ENCODE data around the gene PLEKHA5.
"Not testable (repeated sequence)": the region's sequence is repeated elsewhere in the genome, so short reads cannot be mapped to it uniquely, and the experiment has no call there.

PLEKHA5 gene

DNA sequence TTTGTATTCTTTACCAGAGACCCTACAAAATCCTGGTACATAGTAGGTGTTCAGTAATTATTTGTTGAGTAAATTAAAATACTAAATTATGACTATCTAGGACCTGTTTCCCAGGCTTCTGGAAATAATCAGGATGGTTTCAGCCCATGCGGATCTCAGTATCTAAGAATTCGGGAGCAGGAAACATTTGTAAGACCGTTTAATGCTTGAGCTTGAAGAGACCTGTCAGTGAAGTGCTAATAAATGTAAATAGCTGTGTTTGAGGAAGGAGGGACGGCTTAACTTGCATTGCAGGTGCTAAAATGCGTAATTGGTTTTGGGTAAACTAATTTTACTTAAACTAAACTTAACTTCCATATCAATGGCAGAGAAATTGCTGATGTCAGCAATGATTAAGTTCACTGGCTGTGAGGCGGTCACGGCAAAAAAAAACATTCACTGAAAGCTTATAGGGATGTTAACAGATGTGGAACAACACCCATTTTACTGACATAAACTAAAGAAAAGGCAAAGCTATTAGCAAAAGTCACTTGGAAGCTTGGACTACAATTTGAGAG lies 281.2 kb downstream of the PLEKHA5 start:
- TF ChIP-seq, protein P1, sequence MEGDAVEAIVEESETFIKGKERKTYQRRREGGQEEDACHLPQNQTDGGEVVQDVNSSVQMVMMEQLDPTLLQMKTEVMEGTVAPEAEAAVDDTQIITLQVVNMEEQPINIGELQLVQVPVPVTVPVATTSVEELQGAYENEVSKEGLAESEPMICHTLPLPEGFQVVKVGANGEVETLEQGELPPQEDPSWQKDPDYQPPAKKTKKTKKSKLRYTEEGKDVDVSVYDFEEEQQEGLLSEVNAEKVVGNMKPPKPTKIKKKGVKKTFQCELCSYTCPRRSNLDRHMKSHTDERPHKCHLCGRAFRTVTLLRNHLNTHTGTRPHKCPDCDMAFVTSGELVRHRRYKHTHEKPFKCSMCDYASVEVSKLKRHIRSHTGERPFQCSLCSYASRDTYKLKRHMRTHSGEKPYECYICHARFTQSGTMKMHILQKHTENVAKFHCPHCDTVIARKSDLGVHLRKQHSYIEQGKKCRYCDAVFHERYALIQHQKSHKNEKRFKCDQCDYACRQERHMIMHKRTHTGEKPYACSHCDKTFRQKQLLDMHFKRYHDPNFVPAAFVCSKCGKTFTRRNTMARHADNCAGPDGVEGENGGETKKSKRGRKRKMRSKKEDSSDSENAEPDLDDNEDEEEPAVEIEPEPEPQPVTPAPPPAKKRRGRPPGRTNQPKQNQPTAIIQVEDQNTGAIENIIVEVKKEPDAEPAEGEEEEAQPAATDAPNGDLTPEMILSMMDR (IDR thresholded peaks at IDR 0.05) = no peak
- H3K27ac ChIP-seq = peak overlapping the region in 1 of 2 donors; percentile 45
- DNase-seq (ENCODE audit: low spot score) = no peak
- H3K4me3 ChIP-seq = no peak overlapping the region

DNA sequence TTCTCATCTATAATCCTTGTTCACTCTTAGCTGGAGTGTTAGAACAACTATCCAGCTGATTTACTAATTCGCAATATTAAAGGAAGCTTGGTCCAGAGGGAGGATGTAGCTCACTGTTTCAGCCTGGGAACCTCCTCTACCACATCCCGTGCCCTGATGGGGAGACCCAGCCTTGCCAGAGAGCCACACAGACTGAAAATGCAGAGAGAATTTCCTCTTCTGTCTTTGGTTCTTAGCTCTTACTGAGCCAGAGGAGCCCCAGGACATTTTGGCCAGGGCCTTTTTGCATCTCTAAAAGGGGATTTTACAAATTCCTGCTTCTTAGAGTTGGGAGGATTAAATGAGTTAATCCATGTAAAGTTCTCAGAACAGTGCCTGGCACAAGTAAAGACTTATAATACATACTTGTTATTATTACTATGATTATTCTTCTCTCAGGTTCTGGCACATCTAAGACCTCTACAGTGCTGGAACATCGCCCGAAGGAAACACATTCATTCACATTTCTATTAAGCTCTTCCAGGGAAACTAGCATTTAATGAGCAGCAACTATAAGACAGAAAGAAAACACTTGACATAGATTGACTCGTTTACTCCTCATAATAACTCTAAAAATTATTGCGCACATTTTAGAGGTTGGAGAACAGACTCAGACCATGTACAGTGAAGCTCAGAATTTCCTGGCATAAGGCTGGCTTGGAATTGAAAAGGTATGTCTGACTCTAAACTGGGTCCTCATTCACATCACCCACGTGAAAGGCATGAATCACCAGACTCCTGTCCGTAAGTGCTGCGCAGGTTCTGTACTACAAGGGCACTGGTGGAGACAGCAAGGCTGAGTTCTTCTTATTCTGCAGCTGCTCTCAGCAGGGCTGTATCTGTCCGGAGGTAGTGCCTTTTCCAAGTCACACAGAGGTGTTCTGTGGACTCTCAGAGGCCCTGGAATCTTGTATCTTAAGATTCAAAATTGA lies 282.0 kb downstream of the PLEKHA5 start:
- no peak for DNase-seq (ENCODE audit: low spot score)
- H3K4me3 ChIP-seq = no peak overlapping the region
- H3K27ac ChIP-seq = peak overlapping the region in 1 of 2 donors; percentile 3
- TF ChIP-seq, protein P1 (IDR thresholded peaks at IDR 0.05) = no peak

DNA sequence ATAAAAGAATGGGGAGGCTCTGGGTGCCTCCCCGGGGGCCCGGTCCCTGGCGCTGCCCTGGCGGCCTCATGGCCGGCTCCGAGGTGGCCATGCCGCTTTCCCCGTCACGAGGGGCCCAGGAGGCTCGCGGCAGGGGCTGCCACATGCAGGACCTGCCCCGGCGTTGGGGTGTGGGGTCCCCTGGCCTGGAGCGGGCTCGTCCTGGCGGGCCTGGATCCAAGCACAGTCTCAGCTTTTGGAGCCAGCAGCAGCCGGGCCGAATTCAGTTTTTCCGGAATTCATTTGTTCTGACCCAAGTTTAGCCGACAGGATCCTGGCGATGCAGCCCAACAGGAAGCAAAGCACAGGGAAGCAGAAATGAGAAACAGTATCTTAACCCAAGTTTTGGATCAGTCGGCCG lies 283.3 kb downstream of the PLEKHA5 start:
- TF ChIP-seq, protein P1 (IDR thresholded peaks at IDR 0.05) = no peak
- no peak for DNase-seq (ENCODE audit: low spot score)
- H3K4me3 ChIP-seq = peak overlapping the region; percentile 44
- H3K27ac ChIP-seq = peak overlapping the region in 1 of 2 donors; percentile 62

DNA sequence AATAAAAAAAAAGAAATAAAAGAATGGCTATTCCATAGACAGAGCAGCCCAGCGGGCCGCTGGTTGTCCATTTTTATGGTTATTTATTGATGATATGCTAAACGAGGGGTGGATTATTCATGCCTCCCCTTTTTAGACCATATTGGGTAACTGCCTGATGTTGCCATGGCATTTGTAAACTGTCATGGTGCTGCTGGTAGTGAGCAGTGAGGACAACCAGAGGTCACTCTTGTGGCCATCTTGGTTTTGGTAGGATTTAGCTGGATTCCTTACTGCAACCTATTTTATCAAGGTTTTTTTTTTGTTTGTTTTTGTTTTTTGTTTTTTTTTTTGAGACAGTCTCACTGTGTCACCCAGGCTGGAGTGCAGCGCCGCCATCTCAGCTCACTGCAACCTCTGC lies 284.0 kb downstream of the PLEKHA5 start:
- H3K4me3 ChIP-seq; H3K27ac ChIP-seq; DNase-seq (ENCODE audit: low spot score): not testable (repeated sequence)

DNA sequence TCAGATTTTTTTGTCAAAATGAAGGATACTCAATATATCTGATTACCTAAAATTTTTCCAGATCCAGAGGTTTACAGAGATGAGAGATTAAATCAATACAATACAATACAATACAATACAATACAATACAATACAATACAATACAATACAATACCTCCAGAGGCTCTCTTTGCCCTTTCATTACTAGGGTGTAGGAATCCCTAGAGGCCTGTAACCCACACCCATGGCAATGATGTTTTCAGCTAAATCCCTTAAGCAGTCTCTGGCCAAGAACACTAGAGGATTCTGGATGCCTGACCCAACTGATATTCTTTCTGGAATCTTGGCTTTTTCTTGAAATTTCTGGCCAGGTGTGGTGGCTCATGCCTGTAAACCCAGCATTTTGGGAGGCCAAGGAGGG lies 286.0 kb downstream of the PLEKHA5 start:
- no peak for DNase-seq (ENCODE audit: low spot score)
- H3K4me3 ChIP-seq = no peak overlapping the region
- TF ChIP-seq, protein P1 (IDR thresholded peaks at IDR 0.05) = no peak
- no peak overlapping the region for H3K27ac ChIP-seq

DNA sequence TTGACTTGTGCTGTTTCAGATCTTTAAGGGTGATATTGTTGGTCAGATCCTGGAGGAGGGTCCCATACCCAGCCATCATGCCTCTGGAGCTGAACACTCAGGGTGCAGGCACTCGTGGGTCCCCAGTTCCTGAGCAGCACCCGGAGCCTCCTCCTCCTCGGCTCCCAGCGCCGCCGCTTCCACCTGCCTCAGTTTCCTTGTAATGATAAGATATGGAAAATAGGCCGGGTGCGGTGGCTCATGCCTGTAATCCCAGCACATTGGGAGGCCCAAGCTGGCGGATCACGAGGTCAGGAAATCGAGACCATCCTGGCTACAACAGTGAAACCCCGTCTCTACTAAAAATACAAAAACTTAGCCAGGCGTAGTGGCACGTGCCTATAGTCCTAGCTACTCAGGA lies 289.6 kb downstream of the PLEKHA5 start:
- TF ChIP-seq, protein P1 (IDR thresholded peaks at IDR 0.05) = no peak
- DNase-seq (ENCODE audit: low spot score) = no peak
- H3K27ac ChIP-seq = no peak overlapping the region
- no peak overlapping the region for H3K4me3 ChIP-seq

DNA sequence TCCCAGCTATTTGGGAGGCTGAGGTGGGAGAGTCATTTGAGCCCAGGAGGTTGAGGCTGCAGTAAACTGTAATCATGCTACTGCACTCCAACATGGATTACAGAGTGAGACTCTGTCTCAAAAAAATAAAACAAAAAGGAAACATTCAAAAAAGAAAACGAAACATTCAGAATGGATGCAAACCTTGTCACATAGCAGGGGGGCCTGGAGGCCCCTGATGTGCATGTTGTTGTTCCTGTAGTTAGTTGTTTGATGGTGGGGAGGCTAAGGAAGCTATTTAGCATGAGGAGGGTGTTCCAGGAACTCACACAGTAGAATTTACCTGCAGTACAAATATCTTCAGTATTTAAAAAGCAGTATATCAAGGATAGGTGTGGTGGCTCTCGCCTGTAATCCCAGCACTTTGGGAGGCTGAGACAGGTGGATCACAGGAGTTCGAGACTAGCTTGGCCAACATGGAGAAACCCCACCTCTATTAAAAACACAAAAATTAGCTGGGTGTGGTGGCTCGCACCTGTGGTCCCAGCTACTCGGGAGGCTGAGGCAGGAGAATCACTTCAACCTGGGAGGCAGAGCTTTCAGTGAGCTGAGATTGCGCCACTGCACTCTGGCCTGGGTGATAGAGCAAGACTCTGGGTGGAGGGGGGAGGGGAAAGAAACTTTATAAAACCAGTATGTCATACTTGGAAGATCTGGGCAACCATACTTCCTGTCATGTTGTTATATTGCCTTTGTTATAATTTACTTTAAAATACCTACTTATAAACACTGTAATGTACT lies 292.2 kb downstream of the PLEKHA5 start:
- DNase-seq (ENCODE audit: low spot score) = no peak
- Histone ChIP-seq H3K4me3 (no peak overlapping the region), H3K27ac (no peak overlapping the region)
- TF ChIP-seq, protein P1 (IDR thresholded peaks at IDR 0.05) = no peak

Measured in coronary artery (tissue), 2 donors.